Measurements from ENCODE around the gene GLS2.

Gene GLS2

DNA sequence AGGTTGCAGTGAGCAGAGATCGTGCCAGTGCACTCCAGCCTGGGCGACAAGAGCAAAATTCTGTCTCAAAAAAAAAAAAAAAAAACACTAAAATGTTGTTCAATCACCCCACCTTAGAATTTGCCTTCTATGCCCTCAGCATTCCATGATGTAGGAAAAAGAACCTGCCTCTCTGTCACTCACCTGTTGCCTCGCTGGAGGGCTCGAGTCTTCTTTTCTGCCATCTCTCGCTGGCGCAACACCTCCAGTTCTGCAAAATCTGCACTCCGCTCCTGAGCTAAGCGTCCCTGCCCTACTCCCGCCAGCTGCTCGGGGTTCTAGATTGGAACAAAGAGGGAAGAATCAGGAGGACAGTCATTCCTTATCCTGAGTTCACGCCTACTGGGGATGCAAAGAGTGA lies 56.7 kb downstream of the GLS2 start:
- no peaks in the 10 kb centered on the region for H4K20me1 ChIP-seq (ENCODE audit: insufficient read depth, low read length)
- no peak overlapping the region for H3K9ac ChIP-seq (ENCODE audit: low read length)
- H3K9me3 ChIP-seq (ENCODE audit: low read length) = no peaks in the 10 kb centered on the region
- no peak overlapping the region for H3K27ac ChIP-seq (ENCODE audit: low read depth, low read length, poor library complexity, severe bottlenecking)
- no peak overlapping the region for H2AFZ ChIP-seq (ENCODE audit: low read length)
- no peaks in the 10 kb centered on the region for H3K4me1 ChIP-seq (ENCODE audit: insufficient read depth, low read length, severe bottlenecking)
- peaks cover 13% of the 10 kb centered on the region for H3K79me2 ChIP-seq (ENCODE audit: insufficient read depth, low read length)
- H3K9me2 ChIP-seq (ENCODE audit: low read depth, low read length) = no peaks in the 10 kb centered on the region
- H3K4me3 ChIP-seq (ENCODE audit: low read depth, low read length, poor library complexity, severe bottlenecking) = no peak overlapping the region
- no peaks in the 10 kb centered on the region for H3K27me3 ChIP-seq (ENCODE audit: insufficient read depth, low read length)
- H3F3A ChIP-seq (ENCODE audit: insufficient read depth, low read length) = no peaks in the 10 kb centered on the region
- TF ChIP-seq EZH2 (IDR thresholded peaks at IDR 0.05; ENCODE audit: borderline replicate concordance, low read length) = no peak
- TF ChIP-seq, protein P1, sequence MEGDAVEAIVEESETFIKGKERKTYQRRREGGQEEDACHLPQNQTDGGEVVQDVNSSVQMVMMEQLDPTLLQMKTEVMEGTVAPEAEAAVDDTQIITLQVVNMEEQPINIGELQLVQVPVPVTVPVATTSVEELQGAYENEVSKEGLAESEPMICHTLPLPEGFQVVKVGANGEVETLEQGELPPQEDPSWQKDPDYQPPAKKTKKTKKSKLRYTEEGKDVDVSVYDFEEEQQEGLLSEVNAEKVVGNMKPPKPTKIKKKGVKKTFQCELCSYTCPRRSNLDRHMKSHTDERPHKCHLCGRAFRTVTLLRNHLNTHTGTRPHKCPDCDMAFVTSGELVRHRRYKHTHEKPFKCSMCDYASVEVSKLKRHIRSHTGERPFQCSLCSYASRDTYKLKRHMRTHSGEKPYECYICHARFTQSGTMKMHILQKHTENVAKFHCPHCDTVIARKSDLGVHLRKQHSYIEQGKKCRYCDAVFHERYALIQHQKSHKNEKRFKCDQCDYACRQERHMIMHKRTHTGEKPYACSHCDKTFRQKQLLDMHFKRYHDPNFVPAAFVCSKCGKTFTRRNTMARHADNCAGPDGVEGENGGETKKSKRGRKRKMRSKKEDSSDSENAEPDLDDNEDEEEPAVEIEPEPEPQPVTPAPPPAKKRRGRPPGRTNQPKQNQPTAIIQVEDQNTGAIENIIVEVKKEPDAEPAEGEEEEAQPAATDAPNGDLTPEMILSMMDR (IDR thresholded peaks at IDR 0.05; ENCODE audit: low read length) = no peak
- no peak overlapping the region for H3K4me2 ChIP-seq (ENCODE audit: low read length)
- H3K36me3 ChIP-seq (ENCODE audit: insufficient read depth, low read length) = peaks cover 72% of the 10 kb centered on the region

DNA sequence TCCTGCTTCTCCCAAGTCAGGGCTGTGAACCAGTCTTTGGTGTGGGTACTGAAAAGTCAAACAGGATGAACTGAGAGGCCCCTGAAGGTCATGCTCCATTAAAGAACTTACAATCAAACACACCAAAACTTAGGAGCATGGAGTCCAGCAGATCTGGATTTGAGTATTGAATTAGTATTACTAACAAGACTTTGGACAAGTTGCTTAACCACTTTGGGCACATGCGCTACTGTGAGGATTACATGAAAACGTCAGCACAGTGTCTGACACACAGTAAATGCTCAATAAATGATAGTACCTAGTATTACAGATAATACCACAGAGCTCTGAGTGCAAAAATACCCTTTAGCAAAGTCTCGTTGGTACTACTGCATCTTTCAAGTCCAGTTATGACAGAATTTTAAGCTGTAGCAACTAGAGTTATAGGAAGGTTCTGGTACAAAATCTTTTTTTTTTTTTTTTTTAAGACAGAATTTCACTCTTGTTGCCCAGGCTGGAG lies 62.0 kb downstream of the GLS2 start:
- Histone ChIP-seq H3K4me2 (ENCODE audit: low read length) (no peak overlapping the region), H3K4me3 (ENCODE audit: low read depth, low read length, poor library complexity, severe bottlenecking) (no peak overlapping the region), H3F3A (ENCODE audit: insufficient read depth, low read length) (no peaks in the 10 kb centered on the region), H3K9me3 (ENCODE audit: low read length) (no peaks in the 10 kb centered on the region), H3K9ac (ENCODE audit: low read length) (no peak overlapping the region), H2AFZ (ENCODE audit: low read length) (no peak overlapping the region), H3K9me2 (ENCODE audit: low read depth, low read length) (no peaks in the 10 kb centered on the region), H3K27me3 (ENCODE audit: insufficient read depth, low read length) (no peaks in the 10 kb centered on the region), H4K20me1 (ENCODE audit: insufficient read depth, low read length) (no peaks in the 10 kb centered on the region), H3K36me3 (ENCODE audit: insufficient read depth, low read length) (peaks cover 93% of the 10 kb centered on the region), H3K4me1 (ENCODE audit: insufficient read depth, low read length, severe bottlenecking) (no peaks in the 10 kb centered on the region), H3K79me2 (ENCODE audit: insufficient read depth, low read length) (no peaks in the 10 kb centered on the region), H3K27ac (ENCODE audit: low read depth, low read length, poor library complexity, severe bottlenecking) (no peak overlapping the region)
- TF ChIP-seq, protein P1 (IDR thresholded peaks at IDR 0.05; ENCODE audit: low read length) = no peak
- TF ChIP-seq EZH2 (IDR thresholded peaks at IDR 0.05; ENCODE audit: borderline replicate concordance, low read length) = no peak

DNA sequence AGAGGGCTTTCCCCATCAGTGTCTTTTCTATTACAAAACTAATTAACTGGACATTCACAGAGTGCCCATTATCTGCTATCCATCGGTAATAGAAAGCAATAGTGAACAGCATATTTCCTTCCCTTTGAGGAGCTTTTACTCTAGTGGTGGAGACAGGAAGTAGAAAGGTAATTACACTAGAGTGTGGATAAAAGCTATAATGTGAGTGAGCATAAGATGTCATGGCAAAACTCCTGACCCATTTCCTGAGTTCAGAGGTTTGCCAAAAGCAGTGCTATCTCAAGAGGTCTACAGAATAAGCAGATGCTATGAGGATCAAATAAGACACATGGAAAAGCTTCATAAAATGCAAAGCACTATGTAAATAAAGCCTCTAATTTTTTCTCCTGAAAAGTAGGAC lies 62.8 kb downstream of the GLS2 start:
- no peak for TF ChIP-seq EZH2 (IDR thresholded peaks at IDR 0.05; ENCODE audit: borderline replicate concordance, low read length)
- TF ChIP-seq, protein P1 (IDR thresholded peaks at IDR 0.05; ENCODE audit: low read length) = no peak
- H3K36me3 ChIP-seq (ENCODE audit: insufficient read depth, low read length) = peaks cover 93% of the 10 kb centered on the region
- H3K27ac ChIP-seq (ENCODE audit: low read depth, low read length, poor library complexity, severe bottlenecking) = no peak overlapping the region

More for the DNA sequence above, 62.8 kb downstream of the GLS2 start:
- no peaks in the 10 kb centered on the region for H3F3A ChIP-seq (ENCODE audit: insufficient read depth, low read length)
- no peak overlapping the region for H3K4me2 ChIP-seq (ENCODE audit: low read length)
- no peaks in the 10 kb centered on the region for H3K79me2 ChIP-seq (ENCODE audit: insufficient read depth, low read length)
- no peak overlapping the region for H3K4me3 ChIP-seq (ENCODE audit: low read depth, low read length, poor library complexity, severe bottlenecking)
- H2AFZ ChIP-seq (ENCODE audit: low read length) = no peak overlapping the region
- no peak overlapping the region for H3K9ac ChIP-seq (ENCODE audit: low read length)
- H3K9me2 ChIP-seq (ENCODE audit: low read depth, low read length) = no peaks in the 10 kb centered on the region
- no peaks in the 10 kb centered on the region for H3K27me3 ChIP-seq (ENCODE audit: insufficient read depth, low read length)
- H4K20me1 ChIP-seq (ENCODE audit: insufficient read depth, low read length) = no peaks in the 10 kb centered on the region
- no peaks in the 10 kb centered on the region for H3K9me3 ChIP-seq (ENCODE audit: low read length)
- H3K4me1 ChIP-seq (ENCODE audit: insufficient read depth, low read length, severe bottlenecking) = no peaks in the 10 kb centered on the region
